WTC11 (cell line): Measurements from ENCODE around the gene AP1G2. TPM values are rescaled to one million over a fixed set of nuclear protein-coding genes. Genes with fewer than 3 reads are reported as not detected.

Experiments used
- ATF1 ChIP-seq: sonication (generic); formaldehyde crosslinking; IDR thresholded peaks from 2 replicates; pipeline ENCODE4 v1.8.1; 2023; ENCODE audit warnings: mild to moderate bottlenecking, moderate library complexity, missing genetic modification reagents
- FOXJ3 ChIP-seq: sonication (generic); formaldehyde crosslinking; IDR thresholded peaks from 2 replicates; pipeline ENCODE4 v1.9.0; 2021; ENCODE audit warnings: missing genetic modification reagents, mild to moderate bottlenecking, borderline replicate concordance
- GABPB1 ChIP-seq: sonication (generic); formaldehyde crosslinking; IDR thresholded peaks from 2 replicates; pipeline ENCODE4 v1.8.1; 2023; ENCODE audit warnings: mild to moderate bottlenecking, missing genetic modification reagents
- GTF2I ChIP-seq: fragments of 250-450 bp; sonication (Bioruptor Pico); conservative IDR thresholded peaks from 2 replicates; pipeline ENCODE4 v1.4.0; 2021; ENCODE audit warnings: mild to moderate bottlenecking
- KAT7 ChIP-seq: sonication (generic); formaldehyde crosslinking; IDR thresholded peaks from 2 replicates; pipeline ENCODE4 v1.8.1; 2023; ENCODE audit warnings: missing genetic modification reagents, mild to moderate bottlenecking, borderline replicate concordance
- MYBL2 ChIP-seq: sonication (generic); formaldehyde crosslinking; IDR thresholded peaks from 2 replicates; pipeline ENCODE4 v1.8.1; 2023; ENCODE audit warnings: mild to moderate bottlenecking, moderate library complexity, missing genetic modification reagents
- NFYB ChIP-seq: sonication (generic); formaldehyde crosslinking; conservative IDR thresholded peaks from 2 replicates; pipeline ENCODE4 v1.8.0; 2022; ENCODE audit warnings: low read depth, missing genetic modification reagents
- NR3C1 ChIP-seq: sonication (generic); formaldehyde crosslinking; conservative IDR thresholded peaks from 2 replicates; pipeline ENCODE4 v1.8.1; 2023; ENCODE audit warnings: low read depth, mild to moderate bottlenecking, missing genetic modification reagents
- OVOL2 ChIP-seq: fragments of 250-450 bp; sonication (Bioruptor Pico); IDR thresholded peaks from 2 replicates; pipeline ENCODE4 v1.9.0; 2021; ENCODE audit warnings: mild to moderate bottlenecking, borderline replicate concordance
- PRRX2 ChIP-seq: fragments of 250-450 bp; sonication (Bioruptor Pico); IDR thresholded peaks from 2 replicates; pipeline ENCODE4 v1.8.0; 2021; ENCODE audit warnings: mild to moderate bottlenecking
- RELA ChIP-seq: sonication (generic); formaldehyde crosslinking; IDR thresholded peaks from 2 replicates; pipeline ENCODE4 v1.8.1; 2022; ENCODE audit warnings: missing genetic modification reagents, mild to moderate bottlenecking, borderline replicate concordance
- SMAD3 ChIP-seq: sonication (generic); formaldehyde crosslinking; IDR thresholded peaks from 2 replicates; pipeline ENCODE4 v1.8.0; 2022; ENCODE audit warnings: missing genetic modification reagents, mild to moderate bottlenecking, borderline replicate concordance
- ZNF138 ChIP-seq: sonication (generic); formaldehyde crosslinking; conservative IDR thresholded peaks from 2 replicates; pipeline ENCODE4 v1.8.1; 2022; ENCODE audit warnings: mild to moderate bottlenecking, moderate library complexity, missing genetic modification reagents
- ZNF416 ChIP-seq: fragments of 250-450 bp; sonication (Bioruptor Pico); IDR thresholded peaks from 2 replicates; pipeline ENCODE4 v1.9.0; 2021; ENCODE audit warnings: mild to moderate bottlenecking, inconsistent platforms
- ZNF671 ChIP-seq: fragments of 250-450 bp; sonication (Bioruptor Pico); IDR thresholded peaks from 2 replicates; pipeline ENCODE4 v1.8.0; 2021; ENCODE audit warnings: mild to moderate bottlenecking
- total RNA-seq: library from RNA; stranded (reverse); gene quantifications from 3 replicates; pipeline ENCODE4 v1.2.3, GENCODE V29; 2021
- TF ChIP-seq, protein P1 (sequence below): sonication (generic); formaldehyde crosslinking; IDR thresholded peaks from 2 replicates; pipeline ENCODE4 v1.8.0; 2023; ENCODE audit warnings: mild to moderate bottlenecking, missing genetic modification reagents
- TF ChIP-seq, protein P2 (sequence below): sonication (generic); formaldehyde crosslinking; IDR thresholded peaks from 2 replicates; pipeline ENCODE4 v1.8.1; 2022; ENCODE audit warnings: mild to moderate bottlenecking, moderate library complexity, missing genetic modification reagents
- TF ChIP-seq, protein P3 (sequence below): fragments of 250-450 bp; sonication (Bioruptor Pico); IDR thresholded peaks from 2 replicates; pipeline ENCODE4 v2.1.2; 2022; ENCODE audit warnings: mild to moderate bottlenecking, moderate library complexity
- TF ChIP-seq, protein P4 (sequence below): sonication (generic); formaldehyde crosslinking; conservative IDR thresholded peaks from 2 replicates; pipeline ENCODE4 v1.8.1; 2023; ENCODE audit warnings: mild to moderate bottlenecking, low read depth, missing genetic modification reagents, moderate library complexity
- TF ChIP-seq, protein P5 (sequence below): sonication (generic); formaldehyde crosslinking; IDR thresholded peaks from 2 replicates; pipeline ENCODE4 v1.8.0; 2022; ENCODE audit warnings: mild to moderate bottlenecking, missing genetic modification reagents
- TF ChIP-seq, protein P6 (sequence below): fragments of 250-450 bp; sonication (Bioruptor Pico); IDR thresholded peaks from 2 replicates; pipeline ENCODE4 v1.9.0; 2021; ENCODE audit warnings: mild to moderate bottlenecking
- TF ChIP-seq, protein P7 (sequence below): fragments of 250-450 bp; sonication (Bioruptor Pico); IDR thresholded peaks from 2 replicates; pipeline ENCODE4 v1.9.0; 2021; ENCODE audit warnings: mild to moderate bottlenecking
- TF ChIP-seq, protein P8 (sequence below): sonication (generic); formaldehyde crosslinking; conservative IDR thresholded peaks from 2 replicates; pipeline ENCODE4 v1.8.1; 2022; ENCODE audit warnings: mild to moderate bottlenecking, missing genetic modification reagents

Gene AP1G2
- total RNA-seq, 1 experiment from 2014 or later: 122 TPM

DNA sequence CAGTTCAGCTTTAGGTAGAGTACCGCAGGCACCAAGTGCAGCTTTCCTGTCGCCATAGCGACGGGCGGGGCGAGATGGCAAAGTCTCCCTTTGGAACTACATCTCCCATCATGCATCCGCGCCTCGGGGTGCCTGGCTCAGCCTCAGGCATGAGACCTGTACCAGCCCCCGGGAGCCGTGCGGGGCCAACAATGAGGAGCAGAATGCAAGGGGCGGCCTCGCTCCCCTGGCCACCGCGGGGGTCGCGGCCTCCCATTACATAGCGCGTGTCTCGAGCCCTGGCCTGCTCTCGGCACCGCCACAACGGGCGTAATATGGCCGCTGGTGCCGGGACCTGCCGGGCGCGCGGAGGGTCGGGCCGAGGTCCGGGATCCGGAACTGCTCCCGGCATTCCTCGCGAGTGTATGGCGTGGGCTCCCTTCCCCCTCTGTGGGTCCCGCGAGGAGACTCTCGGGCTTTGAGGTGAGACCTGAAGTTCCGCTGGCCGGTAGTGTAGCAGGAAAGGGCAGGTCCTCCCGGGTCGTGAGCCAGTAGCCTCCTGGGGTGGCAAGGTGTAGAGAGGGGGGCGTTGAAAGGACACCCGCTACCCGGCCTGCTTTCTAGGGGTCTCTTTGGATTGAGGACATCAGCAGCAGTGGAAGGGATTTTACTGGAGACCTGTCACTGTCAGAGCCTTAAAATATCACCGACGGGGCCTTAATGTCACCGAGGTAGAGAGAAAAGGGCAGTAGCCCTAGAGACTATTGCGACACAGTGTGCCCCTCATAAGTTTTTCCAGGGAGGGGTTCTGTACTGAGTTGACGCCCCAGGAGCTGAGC lies 11.5 kb downstream of the AP1G2 start, which contains the start of gene THTPA (continued):
- TF ChIP-seq ZNF138 (CRISPR knock-in tag): no peak
- TF ChIP-seq MYBL2 (CRISPR knock-in tag): peak; percentile 69
- TF ChIP-seq ZNF416 (CRISPR knock-in tag): no peak
- TF ChIP-seq OVOL2: no peak
- no peak for TF ChIP-seq GTF2I (CRISPR knock-in tag)
- peak; percentile 90 for TF ChIP-seq GABPB1 (CRISPR knock-in tag)
- TF ChIP-seq, protein P1, sequence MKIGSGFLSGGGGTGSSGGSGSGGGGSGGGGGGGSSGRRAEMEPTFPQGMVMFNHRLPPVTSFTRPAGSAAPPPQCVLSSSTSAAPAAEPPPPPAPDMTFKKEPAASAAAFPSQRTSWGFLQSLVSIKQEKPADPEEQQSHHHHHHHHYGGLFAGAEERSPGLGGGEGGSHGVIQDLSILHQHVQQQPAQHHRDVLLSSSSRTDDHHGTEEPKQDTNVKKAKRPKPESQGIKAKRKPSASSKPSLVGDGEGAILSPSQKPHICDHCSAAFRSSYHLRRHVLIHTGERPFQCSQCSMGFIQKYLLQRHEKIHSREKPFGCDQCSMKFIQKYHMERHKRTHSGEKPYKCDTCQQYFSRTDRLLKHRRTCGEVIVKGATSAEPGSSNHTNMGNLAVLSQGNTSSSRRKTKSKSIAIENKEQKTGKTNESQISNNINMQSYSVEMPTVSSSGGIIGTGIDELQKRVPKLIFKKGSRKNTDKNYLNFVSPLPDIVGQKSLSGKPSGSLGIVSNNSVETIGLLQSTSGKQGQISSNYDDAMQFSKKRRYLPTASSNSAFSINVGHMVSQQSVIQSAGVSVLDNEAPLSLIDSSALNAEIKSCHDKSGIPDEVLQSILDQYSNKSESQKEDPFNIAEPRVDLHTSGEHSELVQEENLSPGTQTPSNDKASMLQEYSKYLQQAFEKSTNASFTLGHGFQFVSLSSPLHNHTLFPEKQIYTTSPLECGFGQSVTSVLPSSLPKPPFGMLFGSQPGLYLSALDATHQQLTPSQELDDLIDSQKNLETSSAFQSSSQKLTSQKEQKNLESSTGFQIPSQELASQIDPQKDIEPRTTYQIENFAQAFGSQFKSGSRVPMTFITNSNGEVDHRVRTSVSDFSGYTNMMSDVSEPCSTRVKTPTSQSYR (CRISPR knock-in tag): no peak
- peak; percentile 65; the same call in 1 of the 2 replicates for TF ChIP-seq ATF1 (CRISPR knock-in tag)
- 0 out of 2 replicates have a peak, but pooled peaks have one; percentile 85 for TF ChIP-seq KAT7 (CRISPR knock-in tag)
- no peak for TF ChIP-seq NR3C1 (CRISPR knock-in tag)
- TF ChIP-seq, protein P2, sequence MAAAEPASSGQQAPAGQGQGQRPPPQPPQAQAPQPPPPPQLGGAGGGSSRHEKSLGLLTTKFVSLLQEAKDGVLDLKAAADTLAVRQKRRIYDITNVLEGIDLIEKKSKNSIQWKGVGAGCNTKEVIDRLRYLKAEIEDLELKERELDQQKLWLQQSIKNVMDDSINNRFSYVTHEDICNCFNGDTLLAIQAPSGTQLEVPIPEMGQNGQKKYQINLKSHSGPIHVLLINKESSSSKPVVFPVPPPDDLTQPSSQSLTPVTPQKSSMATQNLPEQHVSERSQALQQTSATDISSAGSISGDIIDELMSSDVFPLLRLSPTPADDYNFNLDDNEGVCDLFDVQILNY: peak; percentile 90; the same call in 1 of the 2 replicates
- no peak for TF ChIP-seq FOXJ3
- TF ChIP-seq, protein P3, sequence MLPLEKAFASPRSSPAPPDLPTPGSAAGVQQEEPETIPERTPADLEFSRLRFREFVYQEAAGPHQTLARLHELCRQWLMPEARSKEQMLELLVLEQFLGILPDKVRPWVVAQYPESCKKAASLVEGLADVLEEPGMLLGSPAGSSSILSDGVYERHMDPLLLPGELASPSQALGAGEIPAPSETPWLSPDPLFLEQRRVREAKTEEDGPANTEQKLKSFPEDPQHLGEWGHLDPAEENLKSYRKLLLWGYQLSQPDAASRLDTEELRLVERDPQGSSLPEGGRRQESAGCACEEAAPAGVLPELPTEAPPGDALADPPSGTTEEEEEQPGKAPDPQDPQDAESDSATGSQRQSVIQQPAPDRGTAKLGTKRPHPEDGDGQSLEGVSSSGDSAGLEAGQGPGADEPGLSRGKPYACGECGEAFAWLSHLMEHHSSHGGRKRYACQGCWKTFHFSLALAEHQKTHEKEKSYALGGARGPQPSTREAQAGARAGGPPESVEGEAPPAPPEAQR (CRISPR knock-in tag): no peak
- TF ChIP-seq, protein P4, sequence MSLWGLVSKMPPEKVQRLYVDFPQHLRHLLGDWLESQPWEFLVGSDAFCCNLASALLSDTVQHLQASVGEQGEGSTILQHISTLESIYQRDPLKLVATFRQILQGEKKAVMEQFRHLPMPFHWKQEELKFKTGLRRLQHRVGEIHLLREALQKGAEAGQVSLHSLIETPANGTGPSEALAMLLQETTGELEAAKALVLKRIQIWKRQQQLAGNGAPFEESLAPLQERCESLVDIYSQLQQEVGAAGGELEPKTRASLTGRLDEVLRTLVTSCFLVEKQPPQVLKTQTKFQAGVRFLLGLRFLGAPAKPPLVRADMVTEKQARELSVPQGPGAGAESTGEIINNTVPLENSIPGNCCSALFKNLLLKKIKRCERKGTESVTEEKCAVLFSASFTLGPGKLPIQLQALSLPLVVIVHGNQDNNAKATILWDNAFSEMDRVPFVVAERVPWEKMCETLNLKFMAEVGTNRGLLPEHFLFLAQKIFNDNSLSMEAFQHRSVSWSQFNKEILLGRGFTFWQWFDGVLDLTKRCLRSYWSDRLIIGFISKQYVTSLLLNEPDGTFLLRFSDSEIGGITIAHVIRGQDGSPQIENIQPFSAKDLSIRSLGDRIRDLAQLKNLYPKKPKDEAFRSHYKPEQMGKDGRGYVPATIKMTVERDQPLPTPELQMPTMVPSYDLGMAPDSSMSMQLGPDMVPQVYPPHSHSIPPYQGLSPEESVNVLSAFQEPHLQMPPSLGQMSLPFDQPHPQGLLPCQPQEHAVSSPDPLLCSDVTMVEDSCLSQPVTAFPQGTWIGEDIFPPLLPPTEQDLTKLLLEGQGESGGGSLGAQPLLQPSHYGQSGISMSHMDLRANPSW (CRISPR knock-in tag): no peak
- TF ChIP-seq, protein P5, sequence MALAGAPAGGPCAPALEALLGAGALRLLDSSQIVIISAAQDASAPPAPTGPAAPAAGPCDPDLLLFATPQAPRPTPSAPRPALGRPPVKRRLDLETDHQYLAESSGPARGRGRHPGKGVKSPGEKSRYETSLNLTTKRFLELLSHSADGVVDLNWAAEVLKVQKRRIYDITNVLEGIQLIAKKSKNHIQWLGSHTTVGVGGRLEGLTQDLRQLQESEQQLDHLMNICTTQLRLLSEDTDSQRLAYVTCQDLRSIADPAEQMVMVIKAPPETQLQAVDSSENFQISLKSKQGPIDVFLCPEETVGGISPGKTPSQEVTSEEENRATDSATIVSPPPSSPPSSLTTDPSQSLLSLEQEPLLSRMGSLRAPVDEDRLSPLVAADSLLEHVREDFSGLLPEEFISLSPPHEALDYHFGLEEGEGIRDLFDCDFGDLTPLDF (CRISPR knock-in tag): no peak
- TF ChIP-seq PRRX2 (CRISPR knock-in tag): no peak
- TF ChIP-seq ZNF671 (CRISPR knock-in tag): no peak
- no peak for TF ChIP-seq NFYB (CRISPR knock-in tag)
- no peak for TF ChIP-seq RELA
- TF ChIP-seq, protein P6, sequence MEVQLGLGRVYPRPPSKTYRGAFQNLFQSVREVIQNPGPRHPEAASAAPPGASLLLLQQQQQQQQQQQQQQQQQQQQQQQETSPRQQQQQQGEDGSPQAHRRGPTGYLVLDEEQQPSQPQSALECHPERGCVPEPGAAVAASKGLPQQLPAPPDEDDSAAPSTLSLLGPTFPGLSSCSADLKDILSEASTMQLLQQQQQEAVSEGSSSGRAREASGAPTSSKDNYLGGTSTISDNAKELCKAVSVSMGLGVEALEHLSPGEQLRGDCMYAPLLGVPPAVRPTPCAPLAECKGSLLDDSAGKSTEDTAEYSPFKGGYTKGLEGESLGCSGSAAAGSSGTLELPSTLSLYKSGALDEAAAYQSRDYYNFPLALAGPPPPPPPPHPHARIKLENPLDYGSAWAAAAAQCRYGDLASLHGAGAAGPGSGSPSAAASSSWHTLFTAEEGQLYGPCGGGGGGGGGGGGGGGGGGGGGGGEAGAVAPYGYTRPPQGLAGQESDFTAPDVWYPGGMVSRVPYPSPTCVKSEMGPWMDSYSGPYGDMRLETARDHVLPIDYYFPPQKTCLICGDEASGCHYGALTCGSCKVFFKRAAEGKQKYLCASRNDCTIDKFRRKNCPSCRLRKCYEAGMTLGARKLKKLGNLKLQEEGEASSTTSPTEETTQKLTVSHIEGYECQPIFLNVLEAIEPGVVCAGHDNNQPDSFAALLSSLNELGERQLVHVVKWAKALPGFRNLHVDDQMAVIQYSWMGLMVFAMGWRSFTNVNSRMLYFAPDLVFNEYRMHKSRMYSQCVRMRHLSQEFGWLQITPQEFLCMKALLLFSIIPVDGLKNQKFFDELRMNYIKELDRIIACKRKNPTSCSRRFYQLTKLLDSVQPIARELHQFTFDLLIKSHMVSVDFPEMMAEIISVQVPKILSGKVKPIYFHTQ (CRISPR knock-in tag): no peak
- TF ChIP-seq, protein P7, sequence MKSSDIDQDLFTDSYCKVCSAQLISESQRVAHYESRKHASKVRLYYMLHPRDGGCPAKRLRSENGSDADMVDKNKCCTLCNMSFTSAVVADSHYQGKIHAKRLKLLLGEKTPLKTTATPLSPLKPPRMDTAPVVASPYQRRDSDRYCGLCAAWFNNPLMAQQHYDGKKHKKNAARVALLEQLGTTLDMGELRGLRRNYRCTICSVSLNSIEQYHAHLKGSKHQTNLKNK: no peak
- TF ChIP-seq SMAD3 (CRISPR knock-in tag): no peak
- TF ChIP-seq, protein P8, sequence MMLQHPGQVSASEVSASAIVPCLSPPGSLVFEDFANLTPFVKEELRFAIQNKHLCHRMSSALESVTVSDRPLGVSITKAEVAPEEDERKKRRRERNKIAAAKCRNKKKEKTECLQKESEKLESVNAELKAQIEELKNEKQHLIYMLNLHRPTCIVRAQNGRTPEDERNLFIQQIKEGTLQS (CRISPR knock-in tag): no peak
